Mesenchymal stem cell (in vitro differentiated cells and primary cell): ENCODE data around the gene TTC22.

ENCODE experiments used
- DNase-seq: peaks from one replicate; pipeline ENCODE4 v3.0.0-alpha.2; 2013
- H2AFZ ChIP-seq: one replicate; pipeline ENCODE4 v1.6.1; 2013; ENCODE audit warnings: low read depth, mild to moderate bottlenecking, control low read depth, inconsistent platforms, low read length, moderate library complexity
- H2AK5ac ChIP-seq: 2 replicates; pipeline ENCODE4 v1.6.1; 2013; ENCODE audit warnings: low read length, moderate library complexity, mild to moderate bottlenecking, inconsistent platforms; ENCODE audit not compliant: severe bottlenecking
- H2BK120ac ChIP-seq: one replicate; pipeline ENCODE4 v1.6.1; 2013; ENCODE audit warnings: low read depth, mild to moderate bottlenecking, inconsistent platforms, low read length, moderate library complexity
- H2BK12ac ChIP-seq, 2 experiments: one replicate each; pipeline ENCODE4 v1.6.1; 2013; ENCODE audit warnings: inconsistent platforms in 2 of 2, low read length in 2 of 2, mild to moderate bottlenecking in 2 of 2, moderate library complexity in 2 of 2, control low read depth in 1 of 2
- H2BK15ac ChIP-seq: one replicate; pipeline ENCODE4 v1.6.1; 2013; ENCODE audit warnings: mild to moderate bottlenecking, low read depth, inconsistent platforms; ENCODE audit not compliant: poor library complexity, severe bottlenecking
- H2BK5ac ChIP-seq: 2 replicates; pipeline ENCODE4 v1.6.1; 2013; ENCODE audit warnings: low read depth, mild to moderate bottlenecking, low read length, control low read depth, inconsistent platforms; ENCODE audit not compliant: poor library complexity, severe bottlenecking
- H3K14ac ChIP-seq, 2 experiments: one replicate each; pipeline ENCODE4 v1.6.1; 2013; ENCODE audit warnings: inconsistent platforms in 2 of 2, low read length in 2 of 2, control low read depth in 1 of 2, mild to moderate bottlenecking in 1 of 2, moderate library complexity in 1 of 2
- H3K18ac ChIP-seq, 2 experiments: one replicate each; pipeline ENCODE4 v1.6.1; 2013; ENCODE audit warnings: inconsistent platforms in 2 of 2, low read length in 2 of 2, control low read depth in 1 of 2, low read depth in 1 of 2, mild to moderate bottlenecking in 1 of 2
- H3K23ac ChIP-seq, 2 experiments: one replicate each; pipeline ENCODE4 v1.6.1; 2013; ENCODE audit warnings: inconsistent platforms in 2 of 2, low read length in 2 of 2, mild to moderate bottlenecking in 2 of 2, moderate library complexity in 2 of 2, control low read depth in 1 of 2
- H3K27ac ChIP-seq: 2 replicates; pipeline ENCODE4 v1.5.1; 2013; ENCODE audit warnings: mild to moderate bottlenecking, moderate library complexity, low read length, control low read depth, inconsistent platforms; ENCODE audit not compliant: poor library complexity, severe bottlenecking
- H3K27me3 ChIP-seq, 2 experiments: 2 replicates each; pipeline versions ENCODE4 v1.6.1 to v1.7.0; 2013; ENCODE audit warnings: low read length in 2 of 2, mild to moderate bottlenecking in 2 of 2, moderate library complexity in 2 of 2, control low read depth in 1 of 2, inconsistent platforms in 1 of 2; ENCODE audit not compliant: control insufficient read depth in 1 of 2, insufficient read depth in 1 of 2
- H3K36me3 ChIP-seq, 2 experiments: 2 replicates each; pipeline versions ENCODE4 v1.6.1 to v1.7.0; 2013; ENCODE audit warnings: low read length in 2 of 2, control low read depth in 1 of 2, inconsistent platforms in 1 of 2, low read depth in 1 of 2, mild to moderate bottlenecking in 1 of 2; ENCODE audit not compliant: insufficient read depth in 2 of 2, control insufficient read depth in 1 of 2
- H3K4ac ChIP-seq, 2 experiments: one replicate each; pipeline ENCODE4 v1.6.1; 2013; ENCODE audit warnings: inconsistent platforms in 2 of 2, low read length in 2 of 2, mild to moderate bottlenecking in 2 of 2, moderate library complexity in 2 of 2, control low read depth in 1 of 2, low read depth in 1 of 2
- H3K4me1 ChIP-seq: 2 replicates; pipeline ENCODE4 v1.6.1; 2013; ENCODE audit warnings: low read depth, low read length, control low read depth; ENCODE audit not compliant: control insufficient read depth, insufficient read depth
- H3K4me2 ChIP-seq: 2 replicates; pipeline ENCODE4 v1.6.1; 2013; ENCODE audit warnings: low read length, mild to moderate bottlenecking, inconsistent platforms; ENCODE audit not compliant: poor library complexity, severe bottlenecking
- H3K4me3 ChIP-seq, 2 experiments: 2 replicates each; pipeline versions ENCODE4 v1.5.1 to v1.7.0; 2013; ENCODE audit warnings: low read length in 2 of 2, mild to moderate bottlenecking in 2 of 2, control low read depth in 1 of 2, low read depth in 1 of 2; ENCODE audit not compliant: insufficient read depth in 1 of 2
- H3K79me1 ChIP-seq: replicated peaks from 2 replicates; pipeline ENCODE4 v1.6.1; 2013; ENCODE audit warnings: mild to moderate bottlenecking, control low read depth, low read length, inconsistent platforms; ENCODE audit not compliant: poor library complexity, severe bottlenecking
- H3K9ac ChIP-seq: 2 replicates; pipeline ENCODE4 v1.7.0; 2013; ENCODE audit warnings: mild to moderate bottlenecking, low read length, moderate library complexity
- H3K9me3 ChIP-seq: 2 replicates; pipeline ENCODE4 v1.7.0; 2013; ENCODE audit warnings: mild to moderate bottlenecking, low read length; ENCODE audit not compliant: control insufficient read depth
- H4K8ac ChIP-seq: one replicate; pipeline ENCODE4 v1.6.1; 2013; ENCODE audit warnings: inconsistent platforms, mild to moderate bottlenecking, low read length, moderate library complexity
- H4K91ac ChIP-seq: one replicate; pipeline ENCODE4 v1.6.1; 2013; ENCODE audit warnings: mild to moderate bottlenecking, low read length, inconsistent platforms
- WGBS: methylation state at CpG from one replicate; pipeline ENCODE4 v1.1.7; 2013; ENCODE audit warnings: mixed read lengths; 5-methylcytosine and 5-hydroxymethylcytosine counted together

TTC22 gene

GRCh38 chr1:54742282-54742681 lies 58.8 kb downstream of the TTC22 start:
- Histone ChIP-seq H3K4me1 (no peaks in the 10 kb centered on the region), H3K36me3 (peaks cover 54 to 63% of the 10 kb centered on the region in 2 experiments), H3K79me1 (peaks cover 1% of the 10 kb centered on the region), H3K23ac (no peak overlapping the region), H2AK5ac (no peak overlapping the region), H3K4me3 (no peak overlapping the region), H2BK5ac (no peak overlapping the region), H3K14ac (no peak overlapping the region), H4K91ac (no peak overlapping the region), H3K9ac (peak overlapping the region; percentile 45), H3K9me3 (no peaks in the 10 kb centered on the region), H2BK12ac (no peak overlapping the region), H3K18ac (no peak overlapping the region), H4K8ac (no peak overlapping the region), H2BK15ac (no peak overlapping the region), H3K4me2 (no peak overlapping the region), H3K4ac (no peak overlapping the region), H2BK120ac (no peak overlapping the region), H3K27me3 (peaks cover 0 to 3% of the 10 kb centered on the region in 2 experiments), H2AFZ (no peak overlapping the region), H3K27ac (no peak overlapping the region)
- WGBS = 77% methylated on average over 4 of the region's 4 CpGs
- peak; percentile 58 for DNase-seq

DNA sequence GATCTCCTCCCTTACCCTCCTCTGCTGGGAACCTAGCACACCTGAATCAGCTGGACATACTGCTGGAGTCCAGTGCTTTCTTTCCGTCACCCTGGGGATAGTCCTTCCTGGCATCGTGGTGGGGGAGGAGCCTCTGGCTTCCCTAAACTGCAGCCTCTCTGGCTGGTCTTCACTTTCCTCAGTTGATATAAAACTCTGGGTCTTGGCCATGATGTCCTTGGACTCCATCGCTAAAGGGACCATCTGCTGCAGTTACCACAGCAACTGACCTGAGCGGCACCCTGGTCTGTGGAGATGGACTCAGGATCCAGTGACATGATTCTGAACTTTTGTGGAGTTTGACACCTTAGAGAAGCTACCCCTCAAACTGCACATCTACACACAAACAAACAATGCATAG lies 59.6 kb downstream of the TTC22 start:
- H3K23ac ChIP-seq = no peak overlapping the region
- H2AFZ ChIP-seq = no peak overlapping the region
- H2AK5ac ChIP-seq = no peak overlapping the region
- H3K36me3 ChIP-seq = peaks cover 59 to 70% of the 10 kb centered on the region in 2 experiments
- H3K4me1 ChIP-seq = no peaks in the 10 kb centered on the region
- 97% methylated on average over 4 of the region's 4 CpGs for WGBS
- H4K91ac ChIP-seq = no peak overlapping the region
- no peak overlapping the region for H3K27ac ChIP-seq
- H3K4ac ChIP-seq = no peak overlapping the region
- no peak for DNase-seq
- H3K9me3 ChIP-seq = no peaks in the 10 kb centered on the region
- H3K79me1 ChIP-seq = peaks cover 5% of the 10 kb centered on the region
- no peaks in the 10 kb centered on the region for H3K27me3 ChIP-seq
- no peak overlapping the region for H3K4me2 ChIP-seq
- H2BK120ac ChIP-seq = no peak overlapping the region
- no peak overlapping the region for H2BK12ac ChIP-seq
- no peak overlapping the region for H3K18ac ChIP-seq
- H3K4me3 ChIP-seq = no peak overlapping the region
- H3K14ac ChIP-seq = no peak overlapping the region
- no peak overlapping the region for H2BK5ac ChIP-seq
- no peak overlapping the region for H4K8ac ChIP-seq
- no peak overlapping the region for H2BK15ac ChIP-seq
- H3K9ac ChIP-seq = no peak overlapping the region

DNA sequence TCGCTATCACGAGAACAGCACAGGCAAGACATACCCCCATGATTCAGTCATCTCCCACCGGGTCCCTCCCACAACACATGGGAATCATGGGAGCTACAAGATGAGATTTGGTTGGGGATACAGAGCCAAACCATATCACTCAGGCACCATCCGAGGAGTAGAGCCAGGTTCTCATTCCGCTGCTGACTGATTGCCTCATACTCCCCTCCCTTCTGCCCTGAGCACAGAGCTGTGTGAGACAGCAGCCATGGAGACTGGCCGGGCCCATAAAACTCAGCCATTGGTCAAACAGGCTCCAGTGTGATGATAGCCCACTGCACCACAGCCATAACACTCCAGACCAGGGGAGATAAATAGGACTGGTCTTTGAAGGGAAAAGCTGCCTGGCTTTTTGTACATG lies 62.9 kb downstream of the TTC22 start:
- no peak overlapping the region for H3K4me3 ChIP-seq
- no peak overlapping the region for H3K14ac ChIP-seq
- no peak overlapping the region for H2BK12ac ChIP-seq
- H3K9ac ChIP-seq = no peak overlapping the region
- H3K27me3 ChIP-seq = no peaks in the 10 kb centered on the region
- no peak overlapping the region for H3K27ac ChIP-seq
- no peak overlapping the region for H4K8ac ChIP-seq
- H3K9me3 ChIP-seq = no peaks in the 10 kb centered on the region
- no peak overlapping the region for H2AFZ ChIP-seq
- no peak overlapping the region for H3K23ac ChIP-seq
- peaks cover 43 to 89% of the 10 kb centered on the region in 2 experiments for H3K36me3 ChIP-seq
- no peak overlapping the region for H3K18ac ChIP-seq
- H3K4me1 ChIP-seq = no peaks in the 10 kb centered on the region
- no peak overlapping the region for H2BK5ac ChIP-seq
- H3K79me1 ChIP-seq = peaks cover 7% of the 10 kb centered on the region
- H4K91ac ChIP-seq = no peak overlapping the region
- no peak overlapping the region for H3K4me2 ChIP-seq
- H2AK5ac ChIP-seq = no peak overlapping the region
- WGBS = 90% methylated on average over 6 of the region's 6 CpGs
- no peak for DNase-seq
- no peak overlapping the region for H2BK15ac ChIP-seq
- H3K4ac ChIP-seq = no peak overlapping the region
- no peak overlapping the region for H2BK120ac ChIP-seq

GRCh38 chr1:54736685-54737084 lies 64.4 kb downstream of the TTC22 start:
- WGBS = 95% methylated on average over 5 of the region's 5 CpGs
- H3K18ac ChIP-seq = no peak overlapping the region
- H2BK15ac ChIP-seq = no peak overlapping the region
- no peak overlapping the region for H3K9ac ChIP-seq
- no peak overlapping the region for H3K4ac ChIP-seq
- H3K27ac ChIP-seq = no peak overlapping the region
- no peak overlapping the region for H3K4me3 ChIP-seq
- H4K8ac ChIP-seq = no peak overlapping the region
- H2BK5ac ChIP-seq = no peak overlapping the region
- H3K27me3 ChIP-seq = no peaks in the 10 kb centered on the region
- no peaks in the 10 kb centered on the region for H3K9me3 ChIP-seq
- H2BK12ac ChIP-seq = no peak overlapping the region
- H3K23ac ChIP-seq = no peak overlapping the region
- peaks cover 7% of the 10 kb centered on the region for H3K79me1 ChIP-seq
- no peak overlapping the region for H2AK5ac ChIP-seq
- DNase-seq = no peak
- no peak overlapping the region for H2BK120ac ChIP-seq
- H3K14ac ChIP-seq = no peak overlapping the region
- no peak overlapping the region for H3K4me2 ChIP-seq
- no peaks in the 10 kb centered on the region for H3K4me1 ChIP-seq
- H2AFZ ChIP-seq = no peak overlapping the region
- peaks cover 42 to 92% of the 10 kb centered on the region in 2 experiments for H3K36me3 ChIP-seq
- no peak overlapping the region for H4K91ac ChIP-seq
